SIG-M5 treated with dmso at 0.1 percent for 504 hours (cell line): Measurements from ENCODE around the gene SGSM1.
A peak's percentile ranks its signal among the peaks of the same experiment; 100 is the strongest.
"Not testable (repeated sequence)": the region's sequence is repeated elsewhere in the genome, so short reads cannot be mapped to it uniquely, and the experiment has no call there.

Experiments used
- DNase-seq: peaks from one replicate; lab custom pipeline; 2025; ENCODE audit not compliant: unreplicated experiment; lab: John Stamatoyannopoulos, UW

Gene SGSM1

DNA sequence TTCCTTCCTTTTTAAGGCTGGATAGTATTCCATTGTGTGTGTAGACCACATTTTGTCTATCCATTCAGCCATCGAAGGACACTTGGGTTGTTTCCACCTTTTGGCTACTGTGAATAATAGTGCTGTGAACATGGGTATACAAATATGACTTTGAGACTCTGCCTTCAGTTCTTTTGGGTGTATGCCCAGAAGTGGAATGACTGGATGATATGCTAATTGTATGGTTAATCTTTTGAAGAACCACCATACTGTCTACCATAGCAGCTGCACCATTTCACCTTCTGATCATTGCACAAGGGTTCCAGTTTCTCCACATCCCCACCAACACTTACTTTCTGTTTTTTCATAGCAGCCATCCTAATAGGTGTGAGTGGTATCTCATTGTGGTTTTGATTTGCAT, 30.3 kb downstream of the SGSM1 start:
- DNase-seq, result no peak

DNA sequence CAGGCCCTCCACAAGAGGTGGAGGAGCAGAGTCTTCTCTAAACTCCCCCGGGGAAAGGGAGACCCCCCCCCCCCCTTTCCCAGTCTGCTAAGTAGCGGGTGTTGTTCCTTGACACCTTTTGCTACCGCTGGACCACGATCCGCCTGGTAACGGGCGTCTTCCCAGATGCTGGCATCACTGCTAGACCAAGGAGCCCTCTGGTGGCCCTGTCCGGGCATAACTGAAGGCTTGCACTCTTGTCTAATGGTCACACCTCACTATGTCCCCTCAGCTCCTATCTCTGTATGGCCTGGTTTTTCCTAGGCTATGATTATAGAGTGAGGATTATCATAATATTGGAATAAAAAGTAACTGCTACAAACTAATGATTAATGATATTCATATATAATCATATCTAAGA, 31.5 kb downstream of the SGSM1 start:
- not testable (repeated sequence) for DNase-seq

DNA sequence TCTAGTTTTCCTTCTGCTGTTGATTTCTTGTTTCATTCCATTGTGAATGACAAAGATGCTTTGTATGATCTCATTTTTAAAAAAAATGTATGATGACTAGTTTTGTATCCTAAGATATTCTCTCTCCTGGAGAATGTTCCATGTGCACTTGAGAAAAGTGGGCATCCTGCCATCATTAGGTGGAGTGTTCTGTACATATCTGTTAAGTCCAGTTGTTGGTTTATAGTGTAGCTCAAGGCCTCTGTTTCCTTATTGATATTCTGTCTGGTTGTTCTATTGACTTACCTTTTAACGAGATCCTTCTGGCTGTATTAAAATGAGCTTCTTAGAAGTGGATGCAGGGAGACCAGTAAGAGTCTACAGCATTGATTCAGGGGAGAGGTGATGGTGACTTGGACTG, 35.2 kb downstream of the SGSM1 start:
- no peak for DNase-seq

DNA sequence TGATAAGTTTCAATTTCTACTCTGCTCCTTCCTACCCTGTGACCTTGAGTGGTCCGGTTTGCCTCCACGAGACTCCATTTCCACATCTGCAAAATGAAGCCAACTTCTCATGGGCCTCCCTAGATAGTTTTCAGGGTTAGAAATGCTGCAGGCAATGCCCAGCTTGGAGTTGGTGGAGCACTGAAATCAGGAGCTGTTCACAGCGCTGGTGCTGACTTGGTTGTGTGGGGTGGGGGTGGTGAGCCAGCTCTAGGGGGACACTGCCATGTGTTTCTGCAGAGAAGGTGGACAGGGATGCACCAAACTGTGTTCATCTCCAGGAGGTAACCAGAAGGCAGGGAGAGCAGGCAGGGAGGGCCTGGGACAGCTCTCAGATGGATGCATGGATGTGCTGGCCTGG, 37.0 kb downstream of the SGSM1 start:
- DNase-seq, result no peak

DNA sequence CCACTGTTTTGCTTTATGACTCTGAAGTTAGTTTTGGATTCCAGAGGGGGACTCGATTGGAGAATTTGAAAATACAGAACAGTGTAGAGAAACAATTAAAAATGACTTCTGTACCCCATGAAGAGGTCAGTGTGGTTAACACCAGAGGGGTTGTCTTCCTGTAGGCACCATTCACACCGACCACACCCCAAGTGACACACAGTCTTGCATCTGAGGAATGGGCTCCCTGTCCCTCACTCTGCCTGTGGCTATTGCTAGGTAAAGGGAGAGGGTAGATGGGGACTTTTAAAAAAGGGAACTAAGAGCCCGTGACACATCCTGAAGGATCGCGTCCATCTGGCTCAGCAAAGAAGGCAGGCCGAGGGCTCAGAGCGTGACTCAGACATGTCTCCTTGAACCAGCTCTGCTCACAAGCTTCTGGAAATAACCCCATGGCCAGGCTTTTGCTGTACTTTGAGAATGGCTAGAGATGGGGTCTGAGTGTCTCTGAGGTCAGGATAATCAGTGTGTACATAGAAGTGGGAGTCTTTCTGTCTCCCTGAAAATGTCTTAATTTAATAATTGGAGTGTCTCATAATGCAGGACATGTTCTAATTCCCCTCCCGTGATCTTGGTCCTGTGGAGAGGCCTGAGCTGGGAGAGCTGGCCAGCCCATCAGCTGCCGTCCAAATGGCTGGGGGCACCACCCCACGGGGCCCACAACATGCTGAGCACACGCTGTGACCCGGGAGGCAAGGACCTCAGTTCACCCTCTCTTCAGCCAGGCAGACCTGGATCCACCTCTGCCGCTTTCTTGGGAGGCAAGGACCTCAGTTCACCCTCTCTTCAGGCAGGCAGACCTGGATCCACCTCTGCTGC, 39.3 kb downstream of the SGSM1 start:
- DNase-seq, result no peak

DNA sequence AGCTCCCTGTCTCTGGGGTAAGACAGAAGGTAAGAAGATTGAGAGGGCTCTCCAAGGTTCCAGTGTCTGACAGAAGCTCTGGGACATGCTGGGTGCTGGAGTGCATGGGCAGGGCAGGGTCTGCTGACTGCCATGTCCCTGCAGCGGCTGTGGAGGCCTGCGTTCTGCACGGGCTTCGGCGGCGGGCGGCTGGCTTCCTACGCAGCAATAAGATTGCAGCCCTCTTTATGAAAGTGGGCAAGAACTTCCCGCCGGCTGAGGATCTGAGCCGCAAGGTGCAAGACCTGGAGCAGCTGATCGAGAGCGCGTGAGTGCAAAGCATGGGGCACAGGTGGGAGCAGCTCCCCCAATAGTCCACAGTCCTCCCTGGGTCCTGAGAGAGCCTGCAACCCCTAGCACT, 41.5 kb downstream of the SGSM1 start:
- no peak for DNase-seq

DNA sequence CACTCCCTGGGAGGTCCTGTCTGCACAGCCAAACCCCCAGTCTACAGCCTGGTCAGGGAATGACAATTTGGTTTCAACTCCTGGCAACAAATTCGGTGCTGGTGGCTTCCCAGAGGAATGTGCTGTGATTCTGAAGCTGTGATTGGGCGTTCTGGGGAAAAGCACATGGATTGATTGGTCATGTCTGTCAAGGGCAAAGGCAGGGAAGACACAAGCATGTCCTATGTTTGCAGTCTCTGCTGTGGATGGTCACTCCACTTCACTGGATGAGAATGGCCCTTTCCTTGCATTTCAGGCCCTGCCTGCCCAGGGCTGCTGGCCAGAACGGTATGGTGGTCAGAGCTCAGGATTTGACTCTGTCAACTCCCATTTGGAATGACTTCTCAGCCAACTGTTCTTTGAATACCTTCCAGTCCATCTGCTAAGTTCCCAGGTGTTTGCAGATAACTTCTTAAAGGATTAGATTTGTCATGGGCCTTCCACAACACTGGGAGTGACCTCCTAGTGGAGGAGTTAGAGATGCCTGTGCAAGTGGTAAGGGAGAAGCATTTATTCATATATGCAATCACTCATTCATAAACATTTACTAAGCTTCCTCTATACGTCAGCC, 42.7 kb downstream of the SGSM1 start:
- DNase-seq, result no peak

DNA sequence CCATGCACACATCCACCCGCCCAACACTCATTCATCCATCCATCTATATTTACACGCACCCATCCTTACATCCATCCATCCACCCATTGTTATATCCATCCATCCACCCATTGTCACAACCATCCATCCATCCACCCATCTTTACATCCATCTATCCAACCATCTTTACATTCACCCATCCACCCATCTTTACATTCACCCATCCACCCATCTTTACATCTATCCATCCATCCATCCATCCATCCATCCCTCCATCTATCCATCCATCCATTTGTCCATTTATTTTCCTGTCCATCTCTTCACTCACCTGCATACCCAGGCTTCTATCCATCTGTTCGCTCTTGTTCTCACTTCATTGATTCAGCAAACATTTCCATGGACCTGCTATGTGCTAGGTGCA, 49.8 kb downstream of the SGSM1 start:
- no peak for DNase-seq

DNA sequence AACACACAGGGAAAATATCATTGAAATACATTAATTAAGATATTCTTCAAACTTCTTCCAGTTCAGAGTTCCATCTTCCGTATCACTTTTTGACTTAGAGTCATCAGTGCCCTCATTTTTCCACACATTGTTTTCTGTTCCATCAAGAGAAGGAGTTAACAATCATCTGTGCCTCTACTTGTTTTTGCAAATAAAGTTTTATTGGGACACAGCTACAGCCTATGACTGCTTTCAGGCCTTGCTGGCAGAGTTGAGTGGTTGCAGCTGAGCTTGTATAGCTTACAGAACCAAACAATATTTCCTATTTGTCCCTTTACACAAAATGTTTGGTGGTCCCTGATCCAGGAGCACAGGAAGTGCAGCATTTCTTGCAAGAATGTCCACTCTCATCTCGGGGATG, 51.6 kb downstream of the SGSM1 start:
- no peak for DNase-seq

DNA sequence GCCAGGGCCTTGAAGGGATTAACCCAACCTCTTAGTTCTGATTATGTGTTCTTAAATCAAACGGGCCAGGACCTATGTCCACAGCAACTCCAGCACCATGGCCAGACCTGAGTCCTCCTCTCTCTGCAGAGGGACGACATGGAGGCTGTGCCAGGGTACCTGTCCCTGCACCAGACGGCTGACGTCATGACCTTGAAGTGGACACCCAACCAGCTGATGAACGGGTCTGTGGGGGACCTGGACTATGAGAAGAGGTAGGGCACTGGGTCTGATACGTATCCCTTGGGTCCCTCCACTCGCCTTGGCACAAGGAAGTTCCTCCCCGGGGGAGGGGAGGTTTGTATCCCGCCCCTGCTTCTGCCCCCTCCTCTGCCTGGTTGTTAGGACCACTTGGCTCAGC, 53.6 kb downstream of the SGSM1 start:
- DNase-seq, result no peak

DNA sequence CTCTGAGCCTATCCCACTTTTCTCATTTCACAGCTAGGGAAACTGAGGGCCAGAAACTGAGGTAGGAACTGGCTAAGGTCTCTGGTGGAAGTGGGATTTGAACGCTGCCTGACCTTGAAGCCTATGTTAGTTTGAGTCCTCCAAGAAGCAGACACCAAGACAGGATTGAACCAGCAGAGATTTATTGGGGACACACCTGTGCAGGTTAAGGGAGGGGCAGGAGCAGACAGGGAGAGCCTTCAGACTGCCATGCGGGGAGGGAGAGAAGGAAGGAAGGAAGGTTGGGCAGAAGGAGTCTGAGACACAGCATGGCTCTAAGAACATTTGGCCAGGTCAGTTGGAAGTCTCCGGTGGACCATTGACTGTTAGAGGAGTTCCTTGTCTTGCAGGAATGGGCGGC, 59.5 kb downstream of the SGSM1 start:
- DNase-seq, result no peak

DNA sequence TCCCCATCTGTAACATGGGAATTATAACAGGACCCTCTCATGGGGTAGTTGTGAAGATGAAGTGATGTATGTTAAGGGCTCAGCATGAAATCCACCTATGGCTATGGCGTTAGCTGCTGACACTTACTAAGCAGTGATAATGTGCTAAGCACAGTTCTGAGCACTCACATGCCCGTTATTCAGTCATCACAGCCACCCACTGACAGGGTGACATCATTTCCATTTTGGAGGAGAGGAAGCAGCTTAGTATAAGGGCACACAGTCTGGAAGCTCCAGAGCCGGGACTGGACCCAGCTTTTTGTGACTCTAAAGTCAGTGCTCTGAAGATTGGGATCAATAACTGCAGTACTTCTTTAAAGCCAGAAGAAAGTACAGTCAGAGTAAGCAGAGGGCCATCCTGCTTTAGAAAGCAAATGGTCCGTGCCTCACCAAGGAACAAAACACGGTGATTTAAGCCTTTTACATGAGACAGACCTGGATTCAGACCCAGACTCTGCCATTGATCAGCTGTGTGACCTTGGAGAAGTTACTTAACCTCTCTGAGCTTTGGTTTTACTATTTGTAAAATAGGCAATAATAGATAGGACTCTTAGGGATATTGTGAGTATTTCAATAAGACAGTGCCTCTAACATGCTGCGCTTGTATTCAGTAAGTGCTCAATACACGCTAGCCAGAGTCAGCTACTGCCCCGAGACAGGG, 61.5 kb downstream of the SGSM1 start:
- no peak for DNase-seq

DNA sequence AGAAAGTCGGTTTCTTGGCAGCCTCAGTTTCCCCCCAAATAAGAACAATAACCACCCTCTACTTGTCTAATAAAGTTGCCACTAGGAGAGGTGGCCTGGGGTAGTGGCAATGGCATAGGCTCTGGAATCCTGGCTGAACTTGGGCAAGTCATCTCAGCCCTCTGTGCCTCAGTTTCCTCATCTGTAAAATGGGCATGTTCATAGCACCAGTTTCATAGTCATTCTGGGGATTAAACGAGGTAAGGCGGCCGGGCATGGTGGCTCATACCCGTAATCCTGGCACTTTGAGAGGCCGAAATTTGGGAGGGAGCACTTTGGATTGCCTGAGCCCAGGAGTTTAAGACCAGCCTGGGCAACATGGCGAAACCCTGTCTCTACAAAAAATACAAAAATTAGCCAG, 63.0 kb downstream of the SGSM1 start:
- DNase-seq, result no peak

DNA sequence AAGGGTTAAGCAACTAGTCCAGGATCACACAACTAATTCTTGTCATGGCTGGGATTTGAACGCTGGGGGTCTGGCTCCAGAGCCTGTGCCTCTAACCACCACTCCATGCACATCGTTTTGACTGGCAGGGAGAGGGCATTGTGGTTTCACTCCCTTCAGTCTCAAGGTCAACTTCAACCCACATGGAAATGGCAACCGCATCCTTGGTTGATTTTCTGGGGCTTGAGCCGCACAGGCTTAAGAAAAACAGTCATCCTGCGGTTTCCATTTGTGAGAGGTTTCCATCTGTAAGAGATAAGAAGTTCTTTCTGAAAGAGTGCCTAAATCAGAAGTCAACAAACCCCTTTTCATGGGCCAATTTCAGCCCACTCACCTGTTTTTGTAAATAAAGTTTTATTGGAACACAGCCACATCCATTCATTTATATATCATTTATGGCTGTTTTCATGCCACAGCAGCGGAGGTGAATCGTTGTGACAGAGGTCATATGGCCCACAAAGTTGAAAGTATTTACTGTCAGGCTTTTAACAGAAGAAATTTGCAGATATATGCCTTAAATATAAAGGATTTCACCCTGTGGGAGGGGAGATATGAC, 65.7 kb downstream of the SGSM1 start:
- no peak for DNase-seq

DNA sequence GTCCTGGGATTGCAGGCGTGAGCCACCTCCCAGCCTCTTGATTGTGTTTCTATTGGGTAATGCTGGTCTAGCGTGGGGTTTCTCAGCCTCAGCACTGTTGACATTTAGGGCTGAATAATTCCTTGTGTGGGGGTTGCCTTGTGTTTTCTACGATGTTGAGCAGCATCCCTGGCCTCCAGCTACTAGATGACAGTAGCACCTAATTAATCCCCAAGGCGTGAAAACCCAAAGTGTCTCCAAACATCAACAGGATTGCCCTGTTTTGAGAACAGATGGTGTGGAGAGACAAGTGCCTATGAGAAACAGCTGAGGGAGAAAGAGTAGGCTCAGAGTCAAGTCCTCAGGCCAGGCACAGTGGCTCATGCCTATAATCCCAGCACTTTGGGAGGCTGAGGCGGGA, 67.2 kb downstream of the SGSM1 start:
- DNase-seq, result no peak

DNA sequence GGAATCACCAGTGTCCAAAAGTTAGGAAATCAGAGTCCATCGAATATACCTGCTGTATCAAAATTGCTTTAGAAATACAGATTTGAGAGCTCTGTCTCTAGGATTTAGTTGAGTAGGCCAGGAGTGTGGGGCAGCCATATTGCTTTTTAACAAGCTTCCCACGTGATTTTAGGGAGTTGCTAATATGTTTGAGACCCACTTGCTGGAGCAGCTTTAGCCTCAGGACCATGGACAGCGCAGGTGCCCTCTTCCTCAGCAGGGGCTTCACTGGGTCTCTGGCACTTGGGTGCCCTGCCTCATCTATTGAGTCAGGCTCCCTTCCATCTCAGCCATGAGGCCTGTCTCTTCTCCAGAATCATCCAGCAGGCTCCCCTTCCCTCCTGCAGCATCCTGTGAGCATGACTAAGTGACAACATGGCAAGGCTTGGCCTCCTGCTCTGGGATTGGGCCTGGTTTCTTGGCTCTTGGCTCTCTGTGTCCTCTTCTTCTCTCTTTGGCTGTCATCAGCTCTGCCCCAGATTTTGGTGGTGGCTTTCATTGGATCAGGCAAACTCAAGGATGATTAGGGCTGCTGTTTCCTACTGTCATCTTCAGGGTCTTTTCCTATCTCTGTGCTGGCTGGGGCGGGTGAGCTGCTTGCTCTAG, 70.0 kb downstream of the SGSM1 start:
- no peak for DNase-seq

DNA sequence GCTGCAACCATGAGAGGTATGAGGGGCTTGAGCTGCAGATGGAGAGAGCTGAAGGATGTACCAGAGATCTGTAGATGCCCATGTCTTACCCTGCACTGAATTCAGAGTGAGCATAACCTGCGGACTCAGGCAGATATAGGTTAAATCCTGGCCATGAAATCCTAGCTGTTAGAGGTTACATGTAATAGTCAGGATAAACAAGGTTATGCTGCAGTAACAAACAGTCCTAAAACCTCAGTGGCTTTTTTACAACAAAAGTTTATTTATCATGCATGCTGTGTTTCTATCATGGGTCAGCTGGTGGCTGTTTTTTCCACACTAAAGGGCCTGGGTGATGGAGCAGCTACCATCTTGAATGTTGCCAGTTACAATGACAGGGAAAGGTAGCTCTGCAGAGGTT, 70.7 kb downstream of the SGSM1 start:
- no peak for DNase-seq

DNA sequence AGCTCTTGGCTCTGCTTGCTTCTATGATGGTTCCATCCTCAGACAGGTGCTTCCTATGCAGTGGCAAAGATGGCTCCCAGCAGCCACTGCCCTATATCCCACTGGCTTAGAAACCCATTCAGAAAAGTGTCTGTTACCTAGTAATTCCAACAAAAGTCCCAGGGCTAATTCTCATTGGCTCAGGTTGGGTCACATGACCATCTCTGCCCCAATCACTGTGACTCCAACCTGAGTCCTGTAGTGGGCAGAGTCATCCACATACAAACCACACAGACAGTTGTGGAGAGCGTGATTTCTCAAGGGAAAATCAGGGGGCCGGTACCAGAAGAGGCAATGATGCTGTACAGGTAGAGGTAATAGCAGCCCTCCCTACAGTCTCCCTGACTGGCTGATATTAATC, 73.0 kb downstream of the SGSM1 start:
- no peak for DNase-seq

DNA sequence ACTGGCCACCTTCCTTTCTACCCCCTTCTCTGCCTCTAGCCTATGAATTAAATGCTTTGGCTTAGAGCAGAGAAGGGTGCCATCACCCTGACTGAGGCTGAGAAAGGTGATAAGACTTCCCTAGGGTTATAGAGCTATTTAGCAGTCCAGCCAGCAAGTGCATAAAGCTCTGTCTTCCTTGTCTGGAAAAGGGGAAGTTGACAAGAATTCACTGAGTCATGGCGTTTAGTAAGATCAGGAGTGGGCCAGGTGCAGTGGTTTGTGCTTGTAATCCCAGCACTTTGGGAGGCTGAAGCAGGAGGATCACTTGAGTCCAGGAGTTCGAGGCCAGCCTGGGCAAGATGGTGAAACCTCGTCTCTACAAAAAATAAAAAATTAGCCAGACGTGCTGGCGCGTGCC, 77.4 kb downstream of the SGSM1 start:
- DNase-seq, result peak; percentile 17

DNA sequence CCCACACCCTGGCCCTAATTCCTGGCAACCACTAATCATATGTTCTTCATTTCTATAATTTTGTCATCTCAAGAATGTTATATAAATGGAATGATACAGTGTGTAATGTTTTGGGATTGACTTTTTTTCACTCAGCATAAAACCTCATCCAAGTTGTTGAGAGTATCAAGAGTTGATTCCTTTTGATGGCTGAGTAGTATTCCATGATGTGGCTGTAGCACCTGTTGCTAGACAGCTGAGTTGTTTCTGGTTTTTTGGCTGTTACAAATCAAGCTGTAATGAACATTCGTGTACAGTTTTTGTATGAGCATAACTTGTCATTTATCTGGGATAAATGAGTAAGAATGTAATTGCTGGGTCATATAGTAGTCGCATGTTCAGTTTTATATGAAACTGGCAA, 81.2 kb downstream of the SGSM1 start:
- DNase-seq, result no peak

DNA sequence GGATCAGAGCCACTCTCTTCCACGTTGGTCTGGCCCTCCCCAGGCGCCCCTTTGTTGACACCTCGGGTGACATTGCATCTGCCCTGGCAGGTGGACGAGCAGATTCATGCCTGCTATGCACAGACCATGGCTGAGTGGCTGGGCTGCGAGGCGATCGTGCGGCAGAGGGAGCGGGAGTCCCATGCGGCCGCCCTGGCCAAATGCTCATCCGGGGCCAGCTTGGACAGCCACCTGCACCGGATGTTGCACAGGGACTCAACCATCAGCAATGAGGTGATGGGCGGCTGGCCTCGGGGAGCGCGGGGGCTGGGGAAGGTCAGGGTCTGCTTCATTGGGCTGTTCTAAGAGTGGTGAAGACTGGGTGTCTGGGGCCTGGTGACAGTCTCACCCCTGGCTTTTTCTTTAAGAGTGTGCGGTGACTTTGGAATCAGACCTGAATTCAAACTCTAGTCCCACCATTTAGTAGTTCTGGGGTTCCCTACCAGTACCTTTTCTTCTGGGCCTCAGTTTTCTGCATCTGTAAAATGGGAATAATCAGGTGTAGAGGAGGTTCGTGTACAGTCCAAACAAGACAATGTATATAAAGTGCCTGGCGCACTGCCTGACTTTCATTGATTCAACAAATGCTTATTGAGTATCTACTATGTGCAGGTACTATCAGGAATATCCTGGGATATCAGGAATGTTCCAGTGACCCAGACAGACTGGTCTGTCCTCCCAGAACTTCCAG, 87.5 kb downstream of the SGSM1 start:
- DNase-seq, result no peak
